ENCODE data around the gene DDX54.
A peak's percentile ranks its signal among the peaks of the same experiment; 100 is the strongest.

DDX54 gene

GRCh38 chr12:113230315-113231234, 45.3 kb upstream of the DDX54 start:
- H3K4me1 ChIP-seq (ENCODE audit: insufficient read depth, low read length, severe bottlenecking): peaks cover 76% of the 10 kb centered on the region
- H3K4me2 ChIP-seq (ENCODE audit: low read length): no peak overlapping the region
- H3K27me3 ChIP-seq (ENCODE audit: insufficient read depth, low read length): no peaks in the 10 kb centered on the region
- H2AFZ ChIP-seq (ENCODE audit: low read length): no peak overlapping the region
- TF ChIP-seq, protein P1, sequence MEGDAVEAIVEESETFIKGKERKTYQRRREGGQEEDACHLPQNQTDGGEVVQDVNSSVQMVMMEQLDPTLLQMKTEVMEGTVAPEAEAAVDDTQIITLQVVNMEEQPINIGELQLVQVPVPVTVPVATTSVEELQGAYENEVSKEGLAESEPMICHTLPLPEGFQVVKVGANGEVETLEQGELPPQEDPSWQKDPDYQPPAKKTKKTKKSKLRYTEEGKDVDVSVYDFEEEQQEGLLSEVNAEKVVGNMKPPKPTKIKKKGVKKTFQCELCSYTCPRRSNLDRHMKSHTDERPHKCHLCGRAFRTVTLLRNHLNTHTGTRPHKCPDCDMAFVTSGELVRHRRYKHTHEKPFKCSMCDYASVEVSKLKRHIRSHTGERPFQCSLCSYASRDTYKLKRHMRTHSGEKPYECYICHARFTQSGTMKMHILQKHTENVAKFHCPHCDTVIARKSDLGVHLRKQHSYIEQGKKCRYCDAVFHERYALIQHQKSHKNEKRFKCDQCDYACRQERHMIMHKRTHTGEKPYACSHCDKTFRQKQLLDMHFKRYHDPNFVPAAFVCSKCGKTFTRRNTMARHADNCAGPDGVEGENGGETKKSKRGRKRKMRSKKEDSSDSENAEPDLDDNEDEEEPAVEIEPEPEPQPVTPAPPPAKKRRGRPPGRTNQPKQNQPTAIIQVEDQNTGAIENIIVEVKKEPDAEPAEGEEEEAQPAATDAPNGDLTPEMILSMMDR (IDR thresholded peaks at IDR 0.05; ENCODE audit: low read length): no peak
- TF ChIP-seq EZH2 (IDR thresholded peaks at IDR 0.05; ENCODE audit: borderline replicate concordance, low read length): no peak
- no peak overlapping the region for H3K4me3 ChIP-seq (ENCODE audit: low read depth, low read length, poor library complexity, severe bottlenecking)
- H3F3A ChIP-seq (ENCODE audit: insufficient read depth, low read length): 0 out of 2 replicates have a peak, but pooled peaks cover 4% of the 10 kb centered on the region
- H3K36me3 ChIP-seq (ENCODE audit: insufficient read depth, low read length): peaks cover 90% of the 10 kb centered on the region
- 0 out of 2 replicates have a peak, but pooled peaks cover 6% of the 10 kb centered on the region for H3K79me2 ChIP-seq (ENCODE audit: insufficient read depth, low read length)
- H4K20me1 ChIP-seq (ENCODE audit: insufficient read depth, low read length): no peaks in the 10 kb centered on the region
- no peaks in the 10 kb centered on the region for H3K9me3 ChIP-seq (ENCODE audit: low read length)
- peak overlapping the region; percentile 93 for H3K27ac ChIP-seq (ENCODE audit: low read depth, low read length, poor library complexity, severe bottlenecking)
- no peaks in the 10 kb centered on the region for H3K9me2 ChIP-seq (ENCODE audit: low read depth, low read length)
- H3K9ac ChIP-seq (ENCODE audit: low read length): no peak overlapping the region; the same call in 1 of the 2 replicates

GRCh38 chr12:113228394-113229028, 43.2 kb upstream of the DDX54 start:
- Histone ChIP-seq H3K79me2 (ENCODE audit: insufficient read depth, low read length) (peaks cover 7% of the 10 kb centered on the region), H3K36me3 (ENCODE audit: insufficient read depth, low read length) (peaks cover 70% of the 10 kb centered on the region), H3K9me3 (ENCODE audit: low read length) (no peaks in the 10 kb centered on the region), H4K20me1 (ENCODE audit: insufficient read depth, low read length) (no peaks in the 10 kb centered on the region), H3K27me3 (ENCODE audit: insufficient read depth, low read length) (no peaks in the 10 kb centered on the region), H3K27ac (ENCODE audit: low read depth, low read length, poor library complexity, severe bottlenecking) (peak overlapping the region; percentile 93), H3K9me2 (ENCODE audit: low read depth, low read length) (no peaks in the 10 kb centered on the region), H3K4me1 (ENCODE audit: insufficient read depth, low read length, severe bottlenecking) (peaks cover 83% of the 10 kb centered on the region), H3K4me2 (ENCODE audit: low read length) (peak overlapping the region; percentile 43; the same call in 1 of the 2 replicates), H3K4me3 (ENCODE audit: low read depth, low read length, poor library complexity, severe bottlenecking) (no peak overlapping the region), H2AFZ (ENCODE audit: low read length) (no peak overlapping the region), H3F3A (ENCODE audit: insufficient read depth, low read length) (0 out of 2 replicates have a peak, but pooled peaks cover 4% of the 10 kb centered on the region), H3K9ac (ENCODE audit: low read length) (peak overlapping the region; percentile 36; the same call in 1 of the 2 replicates)
- TF ChIP-seq, protein P1 (IDR thresholded peaks at IDR 0.05; ENCODE audit: low read length): no peak
- no peak for TF ChIP-seq EZH2 (IDR thresholded peaks at IDR 0.05; ENCODE audit: borderline replicate concordance, low read length)

DNA sequence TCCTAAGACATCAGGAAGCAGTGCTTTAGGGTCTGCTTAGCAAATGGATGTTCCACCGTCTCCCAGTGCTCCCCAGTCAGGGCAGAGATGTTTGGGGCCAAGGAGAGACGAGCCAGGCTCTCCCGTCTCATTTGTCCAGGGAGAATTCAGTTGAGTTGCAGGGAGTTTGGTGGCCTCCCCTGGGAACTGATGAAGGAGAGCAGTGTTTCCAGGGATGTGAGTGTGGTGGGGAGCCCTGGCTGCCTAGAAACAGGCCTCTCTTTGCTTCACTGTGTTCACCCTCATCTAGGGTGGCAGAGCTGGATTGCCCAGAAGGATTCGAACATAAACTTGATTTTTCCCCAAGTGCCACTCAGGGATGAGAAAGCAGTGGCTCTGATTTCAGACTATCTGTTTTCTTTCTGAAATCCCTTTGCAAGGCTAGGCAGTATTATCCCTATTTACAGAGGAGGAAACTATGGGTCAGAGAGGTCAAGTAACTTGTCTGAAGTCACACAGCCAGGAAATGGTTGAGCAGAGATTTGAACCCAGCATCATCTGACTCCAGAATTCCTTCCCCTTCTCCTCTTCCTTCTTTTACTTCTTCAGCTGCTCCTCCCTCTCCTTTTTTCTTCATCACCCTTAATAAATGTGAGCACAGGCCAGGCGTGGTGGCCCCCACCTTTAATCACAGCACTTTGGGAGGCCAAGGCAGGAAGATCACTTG, 42.6 kb upstream of the DDX54 start:
- H3K79me2 ChIP-seq (ENCODE audit: insufficient read depth, low read length): peaks cover 12% of the 10 kb centered on the region
- H3K9me2 ChIP-seq (ENCODE audit: low read depth, low read length): no peaks in the 10 kb centered on the region
- peak overlapping the region; percentile 93 for H3K27ac ChIP-seq (ENCODE audit: low read depth, low read length, poor library complexity, severe bottlenecking)
- no peaks in the 10 kb centered on the region for H3K9me3 ChIP-seq (ENCODE audit: low read length)
- TF ChIP-seq EZH2 (IDR thresholded peaks at IDR 0.05; ENCODE audit: borderline replicate concordance, low read length): no peak
- TF ChIP-seq, protein P1 (IDR thresholded peaks at IDR 0.05; ENCODE audit: low read length): no peak
- peaks cover 65% of the 10 kb centered on the region for H3K36me3 ChIP-seq (ENCODE audit: insufficient read depth, low read length)
- no peaks in the 10 kb centered on the region for H3K27me3 ChIP-seq (ENCODE audit: insufficient read depth, low read length)
- no peaks in the 10 kb centered on the region for H4K20me1 ChIP-seq (ENCODE audit: insufficient read depth, low read length)
- no peak overlapping the region; the same call in 1 of the 2 replicates for H3K9ac ChIP-seq (ENCODE audit: low read length)
- H3F3A ChIP-seq (ENCODE audit: insufficient read depth, low read length): 0 out of 2 replicates have a peak, but pooled peaks cover 4% of the 10 kb centered on the region
- peaks cover 81% of the 10 kb centered on the region for H3K4me1 ChIP-seq (ENCODE audit: insufficient read depth, low read length, severe bottlenecking)
- no peak overlapping the region for H2AFZ ChIP-seq (ENCODE audit: low read length)
- H3K4me2 ChIP-seq (ENCODE audit: low read length): no peak overlapping the region; the same call in 1 of the 2 replicates
- no peak overlapping the region for H3K4me3 ChIP-seq (ENCODE audit: low read depth, low read length, poor library complexity, severe bottlenecking)
